NCI-H2196 treated with DMSO at 0.1 percent for 48 hours (cell line): ENCODE measurements around the gene LARGE2.

Experiments
- DNase-seq: peaks from one replicate; lab custom pipeline; 2025; ENCODE audit not compliant: unreplicated experiment; lab: John Stamatoyannopoulos, UW

LARGE2 gene

DNA sequence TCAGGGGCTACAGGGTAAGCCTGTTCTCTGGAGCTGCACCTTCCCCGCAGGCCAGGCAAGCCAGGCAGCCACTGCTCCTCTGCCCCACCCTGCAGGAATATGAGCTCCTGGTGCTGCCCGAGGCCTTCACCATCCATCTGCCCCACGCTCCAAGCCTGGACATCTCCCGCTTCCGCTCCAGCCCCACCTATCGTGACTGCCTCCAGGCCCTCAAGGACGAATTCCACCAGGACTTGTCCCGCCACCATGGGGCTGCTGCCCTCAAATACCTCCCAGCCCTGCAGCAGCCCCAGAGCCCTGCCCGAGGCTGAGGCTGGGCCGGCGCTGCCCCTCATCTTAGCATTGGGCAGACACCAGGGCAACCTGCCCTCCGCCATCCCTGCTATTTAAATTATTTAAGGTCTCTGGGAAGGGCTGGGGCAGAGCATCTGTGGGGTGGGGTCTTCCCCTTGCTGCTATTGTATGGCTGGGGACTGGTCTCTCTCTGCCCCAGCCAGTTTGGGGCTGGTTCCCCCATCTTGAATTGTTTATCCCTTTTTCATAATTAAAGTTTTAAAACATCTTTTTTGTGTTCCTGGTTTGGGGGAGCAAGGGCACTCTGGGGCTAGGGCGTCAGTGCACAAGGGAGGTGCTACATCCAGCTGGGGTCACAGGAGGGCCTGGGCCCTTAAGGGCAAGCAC lies 6.2 kb downstream of the LARGE2 start:
- DNase-seq: no peak

DNA sequence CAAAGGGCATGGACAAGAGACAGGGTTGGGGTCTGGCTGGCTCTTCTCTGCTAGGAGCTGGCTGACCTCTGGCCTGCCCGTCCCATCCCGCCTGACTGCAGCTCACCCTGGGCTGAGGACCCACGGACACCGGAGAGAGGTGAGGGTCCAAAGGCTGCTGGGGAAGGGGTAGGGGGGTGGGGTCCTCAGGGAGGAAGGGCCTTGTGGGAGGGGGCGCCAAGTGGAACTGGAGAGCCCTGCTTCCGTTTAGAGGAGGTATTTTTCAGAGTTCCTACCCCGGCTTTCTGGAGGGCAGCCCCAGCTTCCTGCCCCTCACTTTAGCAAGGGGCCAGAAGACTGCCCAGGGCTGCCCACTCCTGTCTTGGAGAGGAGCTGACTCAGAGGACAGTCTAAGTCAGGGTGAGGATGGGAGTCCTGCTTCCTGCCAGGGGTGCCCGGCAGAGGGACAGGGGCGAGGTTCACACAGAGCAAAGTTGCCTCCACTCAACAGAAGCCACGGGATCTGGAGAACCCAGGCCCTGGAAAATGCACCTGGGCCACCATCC lies 7.1 kb downstream of the LARGE2 start:
- no peak for DNase-seq

DNA sequence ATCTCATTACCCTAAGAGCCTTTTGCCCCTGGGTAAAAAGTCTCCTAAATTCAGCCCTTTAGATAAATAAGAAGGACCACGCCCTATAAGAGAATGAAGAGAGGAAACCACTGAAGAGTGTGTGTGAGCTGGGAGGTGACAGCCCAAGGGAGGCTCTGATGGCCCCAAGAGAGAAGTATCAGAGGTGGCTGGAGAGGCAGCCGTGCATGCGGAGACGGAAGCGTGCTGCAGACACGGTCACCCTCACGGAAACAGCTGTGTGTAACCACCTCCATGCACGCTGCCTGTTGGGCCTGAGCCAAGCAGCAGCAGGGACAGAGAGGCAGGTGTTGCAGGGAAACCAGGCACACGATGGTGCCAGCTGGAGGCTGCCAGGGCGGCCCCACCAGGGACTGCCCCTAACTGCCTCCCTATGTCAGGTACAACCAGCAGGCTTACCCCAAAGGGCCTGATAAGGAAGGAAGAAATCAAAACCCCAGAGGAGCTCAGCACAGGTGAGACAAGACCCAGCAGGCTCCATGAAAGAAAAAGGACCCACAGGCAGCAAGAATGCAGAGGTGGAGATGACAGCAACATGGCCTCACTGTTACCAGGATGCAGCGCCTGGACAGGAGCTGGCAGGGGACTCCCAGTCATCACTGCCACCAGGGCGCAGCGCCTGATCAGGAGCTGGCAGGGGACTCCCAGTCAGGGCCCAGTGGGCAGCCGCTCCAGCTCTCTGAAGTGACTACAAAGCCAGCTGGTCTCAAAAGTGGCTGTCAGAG lies 7.8 kb downstream of the LARGE2 start:
- peak; percentile 74 for DNase-seq

DNA sequence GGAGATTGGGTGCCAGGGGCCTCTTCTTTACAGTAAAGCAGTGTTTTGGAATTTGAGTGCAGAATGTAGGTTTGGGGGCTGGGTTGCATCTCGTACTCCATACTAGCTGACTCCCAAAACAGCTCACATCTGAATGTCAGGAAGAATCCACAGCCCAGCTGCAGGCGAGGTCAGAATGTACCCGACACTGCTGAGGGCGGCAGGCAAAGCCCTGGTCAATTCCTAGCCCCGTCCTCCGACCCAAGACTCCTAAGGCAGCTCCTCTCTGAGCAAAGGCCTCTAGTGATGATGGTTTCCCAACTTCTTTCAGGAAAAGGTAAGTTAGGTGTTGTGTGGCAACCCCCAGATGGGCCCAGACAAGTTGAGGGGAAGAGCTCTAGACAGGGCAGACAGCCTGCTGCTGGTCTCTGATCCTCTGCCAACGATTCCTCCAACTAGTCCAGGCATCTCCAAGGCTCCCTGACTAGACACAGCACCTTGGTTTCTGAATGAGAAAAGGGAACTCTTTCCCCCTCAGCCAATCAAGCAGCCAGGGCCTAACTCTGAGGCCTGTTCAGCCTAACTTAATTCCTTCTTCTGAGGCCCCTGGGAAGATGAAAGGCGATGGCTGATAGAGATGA lies 8.6 kb downstream of the LARGE2 start:
- DNase-seq: no peak

DNA sequence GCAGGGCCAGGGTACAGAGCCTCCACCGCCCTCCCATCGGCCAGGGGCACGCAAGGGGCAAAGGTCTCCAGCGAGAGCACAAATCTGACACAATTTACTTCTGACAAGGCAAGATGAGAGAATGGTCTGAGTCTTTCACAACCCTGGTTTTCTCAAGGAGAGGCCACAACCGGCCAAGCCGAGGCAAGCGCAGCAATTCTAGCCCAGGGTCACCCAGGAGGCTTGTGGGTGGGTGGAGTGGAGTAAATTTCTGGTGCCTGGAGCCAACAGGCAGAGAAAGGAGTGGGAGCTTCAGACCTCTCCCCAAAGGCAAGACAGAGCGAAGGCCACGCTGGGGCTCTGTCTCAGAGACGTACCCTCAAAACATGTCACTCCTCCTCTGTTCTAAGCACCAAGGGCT lies 9.3 kb downstream of the LARGE2 start:
- no peak for DNase-seq

DNA sequence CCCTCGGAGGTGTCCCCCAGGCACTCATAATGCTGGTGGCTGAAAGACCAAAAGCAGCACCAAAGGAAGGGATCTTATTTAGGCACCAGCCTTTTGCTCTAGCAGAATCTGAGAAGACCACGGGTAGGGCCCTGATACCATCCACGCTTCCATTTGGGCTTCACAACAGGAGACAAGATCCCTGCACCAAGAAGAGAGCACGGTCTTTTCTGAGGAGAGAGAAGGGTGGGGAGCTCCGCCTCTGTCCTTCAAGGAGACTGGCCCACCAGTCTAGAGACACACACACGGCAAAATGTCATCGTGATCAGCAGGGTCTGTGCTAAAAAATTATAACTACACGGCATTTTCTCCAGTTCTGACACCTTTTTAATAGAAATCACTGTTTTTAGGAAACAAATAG lies 9.8 kb downstream of the LARGE2 start:
- no peak for DNase-seq

DNA sequence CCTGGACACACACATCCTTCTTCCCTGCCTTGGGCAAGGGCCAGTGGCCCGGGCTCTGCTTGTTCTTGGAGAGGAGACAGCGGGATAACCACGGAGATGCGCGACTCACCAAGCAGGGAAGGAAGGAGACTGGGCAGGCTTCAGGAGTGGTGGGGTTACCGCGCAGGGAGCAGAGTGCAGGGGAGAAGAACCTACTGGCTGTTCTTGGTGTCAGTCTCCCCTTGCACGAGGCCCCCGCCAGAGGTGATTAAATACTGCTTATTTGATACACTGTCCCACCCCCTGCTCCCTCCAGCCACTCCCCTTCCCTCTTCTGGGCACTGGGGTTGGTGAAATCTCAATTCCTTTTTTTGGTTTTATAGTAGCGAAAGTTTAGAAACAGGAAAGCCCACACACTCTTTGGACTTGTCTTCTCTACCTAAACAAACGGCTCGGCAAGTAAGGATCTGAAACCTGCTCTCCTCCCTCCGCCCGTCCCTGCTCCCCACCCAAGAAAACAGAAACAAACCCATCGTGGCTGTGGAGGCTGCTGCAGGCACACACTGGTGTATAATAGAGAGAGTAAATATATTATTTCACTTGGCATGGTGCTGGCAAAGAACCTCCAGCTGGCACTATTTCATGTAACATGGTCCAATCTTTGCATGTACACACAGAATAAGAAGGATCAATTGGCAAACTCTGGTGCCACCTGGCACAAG lies 10.8 kb downstream of the LARGE2 start:
- no peak for DNase-seq

DNA sequence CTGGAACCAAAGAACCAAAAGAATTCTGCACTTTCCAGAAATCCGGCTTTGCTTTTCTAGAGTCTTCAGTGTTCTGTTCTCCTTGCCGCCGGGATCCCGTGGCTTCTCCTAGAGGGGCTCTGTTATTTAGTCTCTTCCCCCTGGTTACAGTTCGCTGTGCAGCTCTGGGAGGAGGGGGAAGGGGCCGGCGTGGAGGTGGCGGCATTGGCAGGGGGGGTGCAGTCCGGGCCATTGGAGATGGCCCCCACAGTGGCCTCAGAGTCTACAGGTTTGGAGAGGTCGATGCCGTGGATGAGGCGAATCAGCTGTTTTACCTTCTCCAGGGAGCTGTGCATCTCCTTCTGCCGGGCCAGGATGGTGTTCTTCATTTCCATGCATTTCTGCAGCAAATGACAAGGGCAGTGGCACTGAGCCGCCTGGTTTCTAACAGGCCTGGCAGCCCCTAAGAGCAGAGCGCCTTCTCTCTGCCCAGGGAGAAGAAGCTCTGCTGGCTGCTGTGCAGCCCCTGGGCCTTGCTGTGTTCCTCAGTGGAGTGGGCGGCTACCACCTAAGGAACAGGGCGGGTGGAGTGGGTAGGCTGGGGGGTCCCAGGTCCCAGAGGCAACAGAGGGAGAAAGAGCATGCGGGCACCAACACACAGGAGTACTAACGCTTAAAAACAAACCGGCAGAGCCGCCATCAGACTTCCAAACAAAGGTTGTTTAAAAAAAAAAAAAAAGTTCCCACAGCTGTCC lies 11.6 kb downstream of the LARGE2 start:
- DNase-seq: no peak

DNA sequence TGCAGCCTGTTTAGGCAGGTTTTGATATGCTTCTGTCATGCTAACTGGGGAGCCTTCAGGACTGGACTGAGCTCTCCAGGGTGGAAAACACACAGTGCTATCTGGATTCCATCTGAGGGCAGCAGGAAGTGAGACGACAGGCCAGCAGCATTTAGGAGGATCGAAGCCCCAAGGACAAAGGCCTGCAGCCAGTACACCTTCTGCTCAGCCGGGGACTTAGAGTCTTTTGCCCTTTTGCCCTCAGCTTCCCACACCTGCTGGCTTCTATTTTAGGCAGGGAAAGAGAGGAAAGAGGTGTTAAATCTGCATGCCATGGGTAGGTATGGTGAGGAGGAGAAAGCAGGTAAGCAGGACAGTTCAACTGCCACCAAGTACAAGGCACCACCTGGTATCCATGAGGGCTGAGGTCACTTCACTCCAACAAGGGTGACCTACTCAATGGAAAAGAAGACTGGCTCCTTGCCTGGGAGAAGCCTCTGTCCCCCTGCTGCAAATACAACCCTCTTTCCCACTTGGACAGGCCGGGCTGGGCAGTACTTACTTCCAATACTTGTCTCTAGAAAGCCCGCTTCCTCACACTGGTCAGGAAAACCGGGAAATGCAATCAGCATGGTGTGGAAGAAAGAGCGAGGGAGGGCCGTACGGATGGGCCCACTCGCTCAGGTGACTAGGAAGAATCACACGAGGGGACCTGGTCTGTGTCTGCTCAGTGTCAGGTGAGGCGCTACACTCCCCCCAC lies 12.3 kb downstream of the LARGE2 start:
- no peak for DNase-seq

DNA sequence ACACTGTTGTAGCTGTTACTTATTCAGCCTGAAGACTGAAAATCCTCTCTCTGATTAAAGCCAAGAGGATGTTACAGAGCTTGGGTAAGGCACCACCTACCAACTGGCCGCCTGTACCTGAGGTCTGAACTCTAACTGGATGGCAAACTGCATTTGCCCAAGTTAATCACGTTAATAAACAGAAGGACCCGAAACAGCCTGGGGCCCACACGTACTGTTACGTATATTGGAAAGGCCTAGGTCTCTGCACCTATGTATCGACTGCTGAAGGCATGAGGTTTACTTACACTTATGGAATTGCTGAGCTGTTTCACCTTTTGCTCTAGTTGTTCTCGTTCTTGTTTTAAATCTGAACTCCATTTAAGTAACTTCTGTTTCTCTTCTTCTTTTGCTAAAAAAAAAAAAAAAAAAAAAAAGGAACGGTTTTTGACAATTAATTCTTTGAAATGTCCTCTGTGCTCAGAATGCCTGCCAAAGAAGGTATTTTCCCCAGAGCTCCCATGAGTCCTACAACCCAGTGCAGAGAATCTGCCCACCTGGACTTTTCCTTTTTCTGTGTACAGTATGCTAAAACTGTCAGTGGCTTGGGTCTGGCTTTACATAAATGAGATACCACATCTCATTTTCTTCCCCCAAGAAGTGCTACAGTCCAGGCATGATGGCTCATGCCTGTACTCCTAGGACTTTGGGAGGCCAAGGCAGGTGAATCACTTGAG lies 13.1 kb downstream of the LARGE2 start:
- no peak for DNase-seq

DNA sequence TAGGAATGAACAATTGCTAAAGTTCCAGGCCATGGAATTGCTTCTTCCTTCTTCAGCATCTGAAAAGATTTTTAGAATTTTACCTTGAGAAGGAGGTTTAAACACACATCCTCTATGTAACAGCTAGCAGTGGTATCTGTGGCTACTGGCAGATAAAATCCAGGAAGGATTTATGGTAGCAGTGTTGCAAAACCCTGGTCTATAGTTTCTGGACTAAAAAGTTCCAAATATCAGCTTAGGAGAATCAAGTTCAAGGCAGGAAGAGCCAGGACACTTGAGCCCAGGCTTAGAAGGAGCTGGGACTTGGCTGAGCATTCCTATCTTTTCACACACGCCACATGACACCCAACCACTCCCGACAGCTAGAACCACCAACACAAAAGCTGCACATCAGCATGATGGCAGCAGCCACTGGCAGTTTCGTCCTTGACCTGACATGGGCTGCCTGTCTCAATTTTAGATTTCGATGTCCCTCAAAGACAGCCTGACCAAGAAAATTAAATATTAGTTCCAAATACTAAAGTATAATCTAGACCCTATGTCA lies 14.1 kb downstream of the LARGE2 start:
- no peak for DNase-seq

DNA sequence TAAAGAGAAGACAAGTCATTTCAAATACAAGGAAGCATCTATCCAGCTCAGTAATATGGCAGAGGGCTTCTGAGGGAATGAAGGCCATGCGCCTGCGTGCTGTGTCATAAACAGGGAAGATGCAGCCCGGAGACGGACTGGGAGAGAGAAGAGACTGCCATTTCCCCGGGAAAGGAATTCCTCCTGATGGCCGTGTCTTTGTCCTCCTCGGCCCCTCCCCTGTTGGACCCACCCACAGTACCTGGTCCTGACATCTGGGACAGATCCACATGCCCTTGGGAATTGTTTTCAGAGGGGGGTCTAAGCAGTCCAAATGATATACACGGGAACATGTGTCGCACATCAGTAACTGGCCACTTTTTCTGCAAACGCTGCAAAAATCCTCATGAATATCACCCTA lies 15.5 kb downstream of the LARGE2 start:
- no peak for DNase-seq

DNA sequence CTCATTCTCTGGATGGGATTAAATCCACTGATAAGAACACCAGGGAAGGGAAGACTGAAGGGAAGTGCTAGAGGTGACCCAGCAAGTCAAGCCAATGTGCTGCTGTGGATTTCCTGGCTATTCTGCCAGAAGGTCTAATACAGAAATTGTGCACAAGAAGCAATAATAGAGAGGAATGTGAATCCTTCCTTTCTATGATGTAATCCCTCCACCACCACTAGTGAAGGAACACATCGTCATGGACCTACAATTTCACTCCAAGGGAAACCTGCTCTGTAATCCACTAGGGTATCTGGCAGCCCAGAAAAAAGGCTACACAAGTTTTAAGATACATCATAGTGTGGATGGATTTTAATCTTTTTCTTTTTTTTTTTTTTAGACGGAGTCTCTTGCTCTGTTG lies 17.4 kb downstream of the LARGE2 start:
- DNase-seq: no peak

DNA sequence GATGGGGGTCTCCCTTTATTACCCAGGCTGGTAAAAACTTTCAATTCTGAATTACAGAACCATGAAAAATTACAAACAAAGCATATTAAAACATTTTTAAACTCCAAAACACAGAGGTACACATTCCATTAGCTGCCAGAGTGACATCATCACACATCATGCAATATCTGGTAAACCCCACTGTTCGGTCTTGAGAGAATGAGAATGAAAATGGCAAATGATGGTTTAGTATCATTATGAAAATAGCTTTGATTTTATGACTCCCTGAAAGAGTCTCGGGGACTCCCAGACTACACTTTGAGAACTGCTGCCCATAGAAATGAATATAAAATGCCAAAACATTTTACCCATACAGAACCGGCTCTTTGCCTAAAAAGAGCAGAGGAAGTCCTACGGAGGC lies 18.8 kb downstream of the LARGE2 start:
- no peak for DNase-seq

DNA sequence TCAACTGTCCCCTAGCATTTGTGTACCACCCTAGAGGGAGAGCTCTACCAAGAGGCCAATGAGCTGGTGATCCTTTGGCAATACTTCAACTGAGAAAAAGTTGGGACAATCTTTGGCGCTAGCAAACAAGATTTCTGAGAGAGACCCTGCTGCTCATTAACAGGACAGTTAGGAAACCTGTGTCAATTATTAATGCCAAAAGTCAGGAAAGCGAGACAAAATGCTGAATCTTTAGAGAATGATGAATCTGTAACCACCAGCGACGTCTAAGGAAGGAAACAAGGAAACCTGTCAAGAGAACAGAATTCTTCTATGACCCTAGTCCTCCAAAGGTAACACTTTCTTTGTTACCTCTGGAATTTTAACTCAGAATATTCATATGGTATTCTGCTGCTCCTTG lies 19.9 kb downstream of the LARGE2 start:
- no peak for DNase-seq

DNA sequence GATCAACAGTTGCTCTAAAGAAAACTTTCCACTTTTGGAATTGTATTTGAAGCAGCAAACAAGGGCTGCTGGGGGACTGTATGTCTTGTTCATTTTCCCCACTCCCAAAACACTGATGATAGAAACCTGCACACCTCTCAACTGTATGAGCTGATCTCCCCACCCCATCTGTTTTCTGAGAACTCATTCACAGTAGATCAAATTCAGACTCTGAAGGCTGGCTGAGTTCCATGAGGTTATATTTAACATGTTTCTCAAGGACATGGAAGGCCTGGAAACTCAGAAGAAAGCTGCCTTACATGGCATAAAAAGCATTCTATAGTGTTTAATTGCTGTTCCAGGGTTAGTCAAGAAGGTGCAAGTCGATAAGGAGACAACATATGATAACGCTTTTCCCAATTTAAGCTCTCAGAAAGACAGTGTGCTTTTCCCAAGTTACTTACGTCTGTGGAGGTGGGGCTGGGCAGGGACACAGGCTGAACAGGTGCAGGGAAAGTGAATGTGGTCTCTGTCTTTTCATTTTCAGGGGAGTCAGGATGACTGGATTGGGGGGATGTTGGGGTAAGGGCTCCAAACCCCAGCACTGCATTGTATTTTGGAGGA lies 23.0 kb downstream of the LARGE2 start:
- DNase-seq: no peak

DNA sequence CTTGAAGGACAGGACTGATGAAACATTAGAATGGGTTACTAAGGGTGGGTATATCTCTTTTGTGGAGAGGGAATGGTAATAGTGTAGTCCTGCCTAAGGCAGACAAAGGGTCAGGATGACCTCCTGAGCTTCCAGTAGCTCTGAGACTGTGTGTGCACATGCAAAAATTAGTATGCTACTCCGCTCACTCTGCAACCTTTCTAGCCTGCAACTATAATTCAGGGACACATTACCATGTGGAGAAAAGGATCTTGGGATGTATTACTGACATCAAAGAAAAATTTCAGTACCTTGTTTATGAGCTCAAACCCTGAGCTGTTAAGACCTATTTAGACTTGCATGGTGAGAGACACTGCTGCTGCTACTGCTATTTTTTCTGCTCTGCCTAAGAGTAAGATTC lies 25.4 kb downstream of the LARGE2 start:
- no peak for DNase-seq

DNA sequence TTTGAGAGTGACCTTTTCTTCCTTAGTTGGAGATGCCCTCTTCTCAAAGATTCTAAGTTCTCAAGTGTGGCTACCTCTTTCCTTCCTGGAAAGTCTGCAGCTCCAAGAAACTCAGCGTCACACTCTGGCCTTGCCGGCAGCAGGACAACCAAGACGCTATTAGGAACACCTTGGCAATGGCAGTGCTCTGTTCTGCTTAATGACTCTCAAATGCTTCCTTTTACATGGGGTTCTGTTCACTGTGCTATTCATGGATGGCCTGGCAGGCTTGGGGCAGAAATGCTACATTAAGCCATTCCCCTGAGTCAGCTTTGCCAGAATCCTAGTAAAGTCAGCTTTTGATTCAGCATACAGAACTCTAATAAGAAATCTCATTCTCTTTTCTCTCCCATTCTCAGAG lies 25.9 kb downstream of the LARGE2 start:
- DNase-seq: no peak

DNA sequence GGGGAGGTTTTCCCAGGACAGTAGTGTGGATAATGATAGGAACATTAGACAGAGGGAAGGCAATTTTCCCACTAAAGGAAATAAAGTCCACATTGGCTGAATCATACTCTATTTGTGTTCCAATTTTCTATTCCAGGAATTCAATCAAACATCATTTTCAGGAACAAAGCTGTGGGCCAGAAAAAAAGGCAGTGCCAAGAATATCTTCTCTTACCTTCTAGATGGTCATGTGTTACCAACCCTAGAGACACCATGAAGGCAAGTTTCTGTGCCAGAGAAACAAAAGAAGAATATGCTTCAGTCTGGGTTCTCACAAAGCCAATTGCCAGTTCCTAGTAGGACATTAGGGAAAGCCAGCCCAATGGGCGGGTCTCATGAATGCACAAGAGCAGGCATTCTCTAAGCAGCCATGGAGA lies 27.5 kb downstream of the LARGE2 start:
- no peak for DNase-seq
